ENCODE measurements around the gene LENG1.

LENG1 gene

GRCh38 chr19:54147676-54148075 lies 11.8 kb downstream of the LENG1 start:
- FAIRE-seq (no peak), DNase-seq (ENCODE audit: extremely low spot score, insufficient read length, low read depth) (no peak)

GRCh38 chr19:54145541-54146158 lies 13.9 kb downstream of the LENG1 start:
- no peak for DNase-seq (ENCODE audit: extremely low spot score, insufficient read length, low read depth)

GRCh38 chr19:54142166-54142780 lies 17.2 kb downstream of the LENG1 start:
- no peak for DNase-seq (ENCODE audit: extremely low spot score, insufficient read length, low read depth)
- no peak for FAIRE-seq

More at GRCh38 chr19:54145541-54146158, 13.9 kb downstream of the LENG1 start:
- FAIRE-seq: no peak

- no peak for DNase-seq (ENCODE audit: extremely low spot score, insufficient read length, low read depth)
- FAIRE-seq: no peak
Measured at GRCh38 chr19:54141356-54141755, 18.2 kb downstream of the LENG1 start.

GRCh38 chr19:54138489-54139256 lies 20.8 kb downstream of the LENG1 start:
- FAIRE-seq: no peak
- DNase-seq (ENCODE audit: extremely low spot score, insufficient read length, low read depth): no peak

GRCh38 chr19:54137699-54138488 lies 21.6 kb downstream of the LENG1 start, which contains the start of gene CNOT3:
CNOT3 (plus strand) TSS chr19:54137762; CDS start chr19:54142979, 5,217 bp downstream.
- DNase-seq (ENCODE audit: extremely low spot score, insufficient read length, low read depth): no peak
- no peak for FAIRE-seq

GRCh38 chr19:54136864-54137698 lies 22.4 kb downstream of the LENG1 start:
- FAIRE-seq (peak; percentile 100), DNase-seq (ENCODE audit: extremely low spot score, insufficient read length, low read depth) (peak; percentile 91)

- no peak for DNase-seq (ENCODE audit: extremely low spot score, insufficient read length, low read depth)
Measured at GRCh38 chr19:54136086-54136863, 23.2 kb downstream of the LENG1 start.

GRCh38 chr19:54133957-54134590 lies 25.4 kb downstream of the LENG1 start:
- DNase-seq (ENCODE audit: extremely low spot score, insufficient read length, low read depth): no peak
- FAIRE-seq: no peak

More at GRCh38 chr19:54136086-54136863, 23.2 kb downstream of the LENG1 start:
- FAIRE-seq: no peak

GRCh38 chr19:54133312-54133956 lies 26.1 kb downstream of the LENG1 start:
- FAIRE-seq (no peak), DNase-seq (ENCODE audit: extremely low spot score, insufficient read length, low read depth) (no peak)

GRCh38 chr19:54129617-54129996 lies 29.9 kb downstream of the LENG1 start:
- no peak for DNase-seq (ENCODE audit: extremely low spot score, insufficient read length, low read depth)
- FAIRE-seq: no peak

GRCh38 chr19:54128796-54129616 lies 30.5 kb downstream of the LENG1 start:
- DNase-seq (ENCODE audit: extremely low spot score, insufficient read length, low read depth) (no peak), FAIRE-seq (no peak)

- FAIRE-seq (no peak), DNase-seq (ENCODE audit: extremely low spot score, insufficient read length, low read depth) (no peak)
Measured at GRCh38 chr19:54128441-54128725, 31.1 kb downstream of the LENG1 start.

GRCh38 chr19:54127688-54128440 lies 31.7 kb downstream of the LENG1 start:
- no peak for FAIRE-seq

GRCh38 chr19:54125713-54126112 lies 33.8 kb downstream of the LENG1 start:
- no peak for DNase-seq (ENCODE audit: extremely low spot score, insufficient read length, low read depth)
- FAIRE-seq: no peak

More at GRCh38 chr19:54127688-54128440, 31.7 kb downstream of the LENG1 start:
- DNase-seq (ENCODE audit: extremely low spot score, insufficient read length, low read depth): no peak

GRCh38 chr19:54124393-54124792 lies 35.1 kb downstream of the LENG1 start:
- FAIRE-seq: no peak
- DNase-seq (ENCODE audit: extremely low spot score, insufficient read length, low read depth): no peak

Measured in GM18507 (cell line).